Measurements from ENCODE around the gene ADAM33. TPM values are rescaled to one million over a fixed set of nuclear protein-coding genes. Genes with fewer than 3 reads are reported as not detected.

ADAM33 gene
- total RNA-seq, 1 experiment from 2014 or later = 0.23 TPM

- intact Hi-C loops (cut with micrococcal nuclease; ENCODE audit: unreplicated experiment) = no loop called here
- CTCF ChIA-PET = interaction anchor here (2.1 kb wide), 1 partner anchor 16 kb away, joined by 5 read pairs; no protein-coding TSS in a partner anchor
- Mint-ChIP-seq H3K36me3 (ENCODE audit: insufficient read depth, unreplicated experiment) (no peaks in the 10 kb centered on the region), H3K27ac (ENCODE audit: unreplicated experiment) (no peak overlapping the region), H3K4me1 (ENCODE audit: low read depth, unreplicated experiment) (no peaks in the 10 kb centered on the region), H3K27me3 (ENCODE audit: insufficient read depth, unreplicated experiment) (no peaks in the 10 kb centered on the region), H3K4me3 (ENCODE audit: unreplicated experiment) (no peak overlapping the region), H3K9me3 (ENCODE audit: unreplicated experiment) (no peaks in the 10 kb centered on the region)
- no peak for TF ChIP-seq CTCF (IDR thresholded peaks at IDR 0.05; ENCODE audit: insufficient read depth in 1 of 2, low read depth in 1 of 2, low read length in 1 of 2, severe bottlenecking in 1 of 2, unreplicated experiment in 1 of 2)
- BruUV-seq (replicated peaks) = no TSS peak
- no peaks in the 10 kb centered on the region for H3K36me3 ChIP-seq (ENCODE audit: control insufficient read depth, insufficient read depth, low read length)
- no peaks in the 10 kb centered on the region for H3K4me1 ChIP-seq
- no peaks in the 10 kb centered on the region for H3K27me3 ChIP-seq (replicated peaks; ENCODE audit: control insufficient read depth, insufficient read depth, low read length)
- no peaks in the 10 kb centered on the region for H3K9me3 ChIP-seq
- POLR2A ChIA-PET = no interaction called here
- no peak for DNase-seq
- no peak overlapping the region for H3K4me3 ChIP-seq (ENCODE audit: low read depth, low read length)
Measured at GRCh38 chr20:3693376-3693775, 11.6 kb upstream of the ADAM33 start.

- H3K4me3 Mint-ChIP-seq (ENCODE audit: unreplicated experiment) = no peak overlapping the region
- DNase-seq = no peak
- Histone ChIP-seq H3K4me1 (no peaks in the 10 kb centered on the region), H3K4me3 (ENCODE audit: low read depth, low read length) (no peak overlapping the region), H3K9me3 (no peaks in the 10 kb centered on the region), H3K36me3 (ENCODE audit: control insufficient read depth, insufficient read depth, low read length) (no peaks in the 10 kb centered on the region), H3K27me3 (replicated peaks; ENCODE audit: control insufficient read depth, insufficient read depth, low read length) (no peaks in the 10 kb centered on the region)
- TF ChIP-seq CTCF (IDR thresholded peaks at IDR 0.05; ENCODE audit: insufficient read depth in 1 of 2, low read depth in 1 of 2, low read length in 1 of 2, severe bottlenecking in 1 of 2, unreplicated experiment in 1 of 2) = no peak
- no peaks in the 10 kb centered on the region for H3K27me3 Mint-ChIP-seq (ENCODE audit: insufficient read depth, unreplicated experiment)
- H3K27ac Mint-ChIP-seq (ENCODE audit: unreplicated experiment) = no peak overlapping the region
- no peaks in the 10 kb centered on the region for H3K36me3 Mint-ChIP-seq (ENCODE audit: insufficient read depth, unreplicated experiment)
- POLR2A ChIA-PET = no interaction called here
- no TSS peak for BruUV-seq (replicated peaks)
- no peaks in the 10 kb centered on the region for H3K9me3 Mint-ChIP-seq (ENCODE audit: unreplicated experiment)
- CTCF ChIA-PET = interaction anchor here (0.7 to 2.1 kb wide), 2 partner anchors 16 to 334 kb away, joined by 3 to 5 read pairs; no protein-coding TSS in a partner anchor
- H3K4me1 Mint-ChIP-seq (ENCODE audit: low read depth, unreplicated experiment) = no peaks in the 10 kb centered on the region
- intact Hi-C loops (cut with micrococcal nuclease; ENCODE audit: unreplicated experiment) = no loop called here
Measured at GRCh38 chr20:3692706-3693294, 11.0 kb upstream of the ADAM33 start.

GRCh38 chr20:3691897-3692296 is 10.1 kb upstream of the ADAM33 start:
- intact Hi-C loops (cut with micrococcal nuclease; ENCODE audit: unreplicated experiment) = no loop called here
- Mint-ChIP-seq H3K36me3 (ENCODE audit: insufficient read depth, unreplicated experiment) (no peaks in the 10 kb centered on the region), H3K27me3 (ENCODE audit: insufficient read depth, unreplicated experiment) (no peaks in the 10 kb centered on the region), H3K27ac (ENCODE audit: unreplicated experiment) (no peak overlapping the region), H3K4me3 (ENCODE audit: unreplicated experiment) (no peak overlapping the region), H3K4me1 (ENCODE audit: low read depth, unreplicated experiment) (peaks cover 4% of the 10 kb centered on the region), H3K9me3 (ENCODE audit: unreplicated experiment) (no peaks in the 10 kb centered on the region)
- Histone ChIP-seq H3K4me3 (ENCODE audit: low read depth, low read length) (no peak overlapping the region), H3K36me3 (ENCODE audit: control insufficient read depth, insufficient read depth, low read length) (no peaks in the 10 kb centered on the region), H3K4me1 (no peaks in the 10 kb centered on the region), H3K9me3 (no peaks in the 10 kb centered on the region), H3K27me3 (replicated peaks; ENCODE audit: control insufficient read depth, insufficient read depth, low read length) (no peaks in the 10 kb centered on the region)
- ChIA-PET CTCF (no interaction called here), POLR2A (no interaction called here)
- DNase-seq = no peak
- no peak for TF ChIP-seq CTCF (IDR thresholded peaks at IDR 0.05; ENCODE audit: insufficient read depth in 1 of 2, low read depth in 1 of 2, low read length in 1 of 2, severe bottlenecking in 1 of 2, unreplicated experiment in 1 of 2)
- BruUV-seq (replicated peaks) = no TSS peak
